Heart right ventricle (tissue), 16 donors: ENCODE measurements around the gene FAM222B. TPM values are rescaled to one million over a fixed set of nuclear protein-coding genes. Genes with fewer than 3 reads are reported as not detected.

Experiments used
- ATAC-seq, 8 donors: fragments of 200-7000 bp; cut with Tn5 transposase; one replicate each; pipeline ENCODE4 v1.9.1; 2020; ENCODE audit warnings: mild to moderate bottlenecking in 8 of 8, moderate library complexity in 8 of 8, moderate number of reproducible peaks in 1 of 8
- DNase-seq, 2 donors: peaks; one replicate each; pipeline ENCODE4 v3.0.0-alpha.2; 2020
- H3K27ac ChIP-seq, 10 donors: fragments of 200-600 bp; sonication (generic) in 2 of 10; one replicate each; pipeline versions ENCODE4 v1.5.0 to v1.8.0; 2020 to 2022; ENCODE audit warnings: mild to moderate bottlenecking in 3 of 10
- H3K27me3 ChIP-seq, 7 donors: fragments of 200-600 bp; one replicate each; pipeline ENCODE4 v1.8.0; 2021 to 2022; ENCODE audit warnings: mild to moderate bottlenecking in 2 of 7
- H3K36me3 ChIP-seq, 9 donors: fragments of 200-600 bp; sonication (generic) in 1 of 9; one replicate each; pipeline versions ENCODE4 v1.5.0 to v1.8.0; 2020 to 2022; ENCODE audit warnings: mild to moderate bottlenecking in 2 of 9
- H3K4me1 ChIP-seq, 9 donors: fragments of 200-600 bp; sonication (generic) in 1 of 9; one replicate each; pipeline versions ENCODE4 v1.5.0 to v1.8.0; 2020 to 2022; ENCODE audit warnings: mild to moderate bottlenecking in 4 of 9
- H3K4me3 ChIP-seq, 10 donors: fragments of 200-600 bp; sonication (generic) in 2 of 10; one replicate each; pipeline versions ENCODE4 v1.5.0 to v1.8.0; 2020 to 2022; ENCODE audit warnings: mild to moderate bottlenecking in 7 of 10, moderate library complexity in 2 of 10
- H3K9me3 ChIP-seq, 11 donors: fragments of 200-600 bp in 10 of 11; sonication (generic) in 2 of 11; one replicate each; pipeline versions ENCODE4 v1.5.0 to v1.8.0; 2013 to 2022; ENCODE audit warnings: mild to moderate bottlenecking in 2 of 11, control low read depth in 1 of 11, moderate library complexity in 1 of 11
- CTCF ChIP-seq, 9 donors: fragments of 200-600 bp; sonication (generic) in 2 of 9; IDR thresholded peaks; one replicate each; pipeline versions ENCODE4 v1.5.0 to v1.8.0; 2021 to 2022; ENCODE audit warnings: antibody characterized with exemption in 9 of 9, mild to moderate bottlenecking in 5 of 9, moderate library complexity in 1 of 9
- WGBS, 2 donors: extraction: QIAGEN DNeasy Blood & Tissue Kit; methylation state at CpG; one replicate each; pipeline ENCODE4 v1.1.7; 2013; ENCODE audit warnings: inconsistent platforms in 1 of 2; 5-methylcytosine and 5-hydroxymethylcytosine counted together
- intact Hi-C, 10 donors: fragments of 100-400 bp; cut with DNase I; formaldehyde crosslinking; loops; one replicate each; pipeline versions ENCODE4 v1.11.1 to v1.14.2; 2022
- polyA plus RNA-seq, 2 donors: library from polyadenylated mRNA; stranded (reverse); fragments of 200-250 nt; gene quantifications; one replicate each; pipeline ENCODE4 v1.2.3, GENCODE V29; 2013
- total RNA-seq, 10 donors: library from RNA; stranded (reverse); fragmentation: NEBNext Ultra II Directional in 3 of 10; extraction: Animal tissue kit (Norgen Biotek cat#: 25700) in 3 of 10; gene quantifications; one replicate each; pipeline versions ENCODE4 v1.2.1 to v1.2.4, GENCODE V29; 2021 to 2023
- donor health status: Arrhythmogenic right ventricular cardiomyopathy.
- donor health status: ischemic (EF 13 %, LVEDD 7.1; RV severe dilation, severe dysfunction).
- donor health status: healthy with polysubstance abuse.
- donor health status: DM: no; HTN: yes; CAD: no.
- donor health status: DM: no; HTN: no; CAD: no.
- donor health status: ischemic (EF 25% LVEDD 6.9; RV normal size, moderate dysfunction).
- donor health status: ischemic (EF 25% LVEDD 5.7; RV mildly dilated, moderate dysfunction).
- donor health status: healthy.
- donor health status: DM: yes; HTN: yes; CAD: no.
- donor health status: Ischemic cardiomyopathy.
- donor health status: ischemic (EF 35%, LVEDD 5.7; RV mildly dilated, moderate dysfunction).
- donor health status: nonischemic (EF 11% LVEDD 7.7; RV severe dilation, severe dysfunction).
- donor health status: DM: yes; HTN: yes; CAD: no.
- donor health status: PGD.
- donor health status: ischemic (EF 29% LVEDD 5.4; RV normal size, mild dysfunction).
- donor health status: nonischemic (EF 23%, LVEDD 6.1; RV moderate dilation, normal function).

The FAM222B gene
- total and polyA plus RNA-seq, 12 donors: 8.7 to 19.4 (median 15.3) TPM

- Histone ChIP-seq H3K27me3 (peaks cover 0 to under 1% (median 0%) of the 10 kb centered on the region in 7 donors), H3K27ac (peak overlapping the region in 1 of 10 donors; percentile 28), H3K36me3 (peaks cover 0 to 40% (median 0%) of the 10 kb centered on the region in 9 donors), H3K4me3 (no peak overlapping the region), H3K4me1 (peaks cover 0 to 35% (median 28%) of the 10 kb centered on the region in 9 donors), H3K9me3 (no peaks in the 10 kb centered on the region)
- intact Hi-C loops: loop anchor here in 6 of 10 donors (1.0 kb wide), 2 partner anchors 23 to 24 kb away; partner anchors contain the start of gene TLCD1 (in 3 of the 6)
- DNase-seq (peak; percentile 91 to 93), ATAC-seq (peak; percentile 69 to 87 (median 80))
- WGBS, 2 donors: 36 to 42% methylated on average over 20 of the region's 20 CpGs
- TF ChIP-seq CTCF (IDR thresholded peaks at IDR 0.05): peak; percentile 98 to 100 (median 100)
Observed at GRCh38 chr17:28750178-28751047, 92.2 kb downstream of the FAM222B start.

GRCh38 chr17:28749516-28750177 lies 92.9 kb downstream of the FAM222B start:
- DNase-seq: no peak
- intact Hi-C loops: loop anchor here in 7 of 10 donors (1.0 kb wide), 2 partner anchors 22 to 23 kb away; partner anchors contain the start of gene TLCD1 (in 3 of the 7)
- H3K4me3 ChIP-seq: no peak overlapping the region

GRCh38 chr17:28748852-28749515 lies 93.6 kb downstream of the FAM222B start:
- Histone ChIP-seq H3K27me3 (peaks cover 0 to 5% (median 0%) of the 10 kb centered on the region in 7 donors), H3K4me3 (no peak overlapping the region), H3K4me1 (peaks cover 6 to 49% (median 42%) of the 10 kb centered on the region in 9 donors), H3K9me3 (no peaks in the 10 kb centered on the region), H3K36me3 (peaks cover 0 to 40% (median 0%) of the 10 kb centered on the region in 9 donors), H3K27ac (no peak overlapping the region)
- no peak for DNase-seq
- WGBS, 2 donors: 67 to 72% methylated on average over 18 of the region's 18 CpGs
- TF ChIP-seq CTCF (IDR thresholded peaks at IDR 0.05): no peak
- ATAC-seq: no peak
- intact Hi-C loops: loop anchor here in 1 of 10 donors (1.0 kb wide), 1 partner anchor 22 kb away; no protein-coding TSS in a partner anchor

More at GRCh38 chr17:28749516-28750177, 92.9 kb downstream of the FAM222B start:
- TF ChIP-seq CTCF (IDR thresholded peaks at IDR 0.05): no peak
- Histone ChIP-seq H3K4me1 (peaks cover 6 to 42% (median 36%) of the 10 kb centered on the region in 9 donors), H3K36me3 (peaks cover 0 to 40% (median 0%) of the 10 kb centered on the region in 9 donors), H3K9me3 (no peaks in the 10 kb centered on the region), H3K27me3 (peaks cover 0 to 5% (median 0%) of the 10 kb centered on the region in 7 donors), H3K27ac (no peak overlapping the region)
- 61 to 64% methylated on average over 11 of the region's 11 CpGs for WGBS, 2 donors
- ATAC-seq: peak in 2 of 8 donors; percentile 1 to 3
